Measurements from ENCODE around the gene FOXA1.

DNA sequence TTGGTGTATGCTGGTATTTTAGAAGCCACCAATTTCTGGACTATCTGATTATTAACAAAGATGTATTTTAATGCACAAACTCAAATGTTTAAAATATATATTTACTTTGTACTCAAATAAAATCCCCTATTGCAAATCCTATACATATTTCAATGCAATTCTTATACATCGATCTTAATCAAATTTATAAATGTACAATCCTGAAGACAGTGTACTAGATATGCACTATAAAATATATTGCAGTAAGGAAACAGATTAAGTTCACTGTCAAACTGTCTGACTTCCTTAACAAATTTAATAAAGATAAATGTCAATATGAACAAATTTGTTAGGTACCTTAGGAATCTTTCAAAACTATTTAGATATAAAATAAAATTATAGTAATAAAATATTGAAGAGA is 43.9 kb downstream of the FOXA1 start:
- no peak for TF ChIP-seq ZNF416 (tag by site-specific recombination; IDR thresholded peaks at IDR 0.05)
- TF ChIP-seq, protein P1, sequence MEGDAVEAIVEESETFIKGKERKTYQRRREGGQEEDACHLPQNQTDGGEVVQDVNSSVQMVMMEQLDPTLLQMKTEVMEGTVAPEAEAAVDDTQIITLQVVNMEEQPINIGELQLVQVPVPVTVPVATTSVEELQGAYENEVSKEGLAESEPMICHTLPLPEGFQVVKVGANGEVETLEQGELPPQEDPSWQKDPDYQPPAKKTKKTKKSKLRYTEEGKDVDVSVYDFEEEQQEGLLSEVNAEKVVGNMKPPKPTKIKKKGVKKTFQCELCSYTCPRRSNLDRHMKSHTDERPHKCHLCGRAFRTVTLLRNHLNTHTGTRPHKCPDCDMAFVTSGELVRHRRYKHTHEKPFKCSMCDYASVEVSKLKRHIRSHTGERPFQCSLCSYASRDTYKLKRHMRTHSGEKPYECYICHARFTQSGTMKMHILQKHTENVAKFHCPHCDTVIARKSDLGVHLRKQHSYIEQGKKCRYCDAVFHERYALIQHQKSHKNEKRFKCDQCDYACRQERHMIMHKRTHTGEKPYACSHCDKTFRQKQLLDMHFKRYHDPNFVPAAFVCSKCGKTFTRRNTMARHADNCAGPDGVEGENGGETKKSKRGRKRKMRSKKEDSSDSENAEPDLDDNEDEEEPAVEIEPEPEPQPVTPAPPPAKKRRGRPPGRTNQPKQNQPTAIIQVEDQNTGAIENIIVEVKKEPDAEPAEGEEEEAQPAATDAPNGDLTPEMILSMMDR (tag by site-specific recombination; IDR thresholded peaks at IDR 0.05), result no peak
- TF ChIP-seq MZF1 (tag by site-specific recombination; IDR thresholded peaks at IDR 0.05; ENCODE audit: borderline replicate concordance), result no peak
- no peak for TF ChIP-seq ZNF184 (tag by site-specific recombination; IDR thresholded peaks at IDR 0.05)
